HG03342 (cell line): Measurements from ENCODE around the gene NAP1L5.

Experiments
- ATAC-seq: cut with Tn5 transposase; IDR thresholded peaks from one replicate; pipeline ENCODE4 v1.9.1; 2021; ENCODE audit warnings: mild to moderate bottlenecking, moderate library complexity; ENCODE audit not compliant: unreplicated experiment

Gene NAP1L5

DNA sequence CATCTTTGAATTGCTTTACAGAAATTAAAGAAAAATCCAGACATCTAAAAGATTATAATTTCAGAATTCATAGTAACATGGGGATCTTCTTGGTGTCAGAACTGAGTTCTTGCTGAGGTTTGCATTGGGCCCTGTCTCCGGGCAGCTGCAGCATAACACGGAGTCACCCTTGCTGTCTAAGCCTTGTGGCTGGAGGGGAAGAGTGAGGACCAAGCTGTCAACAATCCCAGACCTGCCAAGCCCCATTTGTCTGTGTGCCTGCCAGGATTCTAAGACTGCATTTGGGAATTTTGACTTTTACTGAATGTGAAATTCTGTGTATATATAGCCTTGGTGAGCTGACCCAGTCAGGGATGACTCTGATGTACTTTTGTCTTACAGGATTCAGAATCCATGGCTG lies 25.2 kb upstream of the NAP1L5 start:
- no peak for ATAC-seq

DNA sequence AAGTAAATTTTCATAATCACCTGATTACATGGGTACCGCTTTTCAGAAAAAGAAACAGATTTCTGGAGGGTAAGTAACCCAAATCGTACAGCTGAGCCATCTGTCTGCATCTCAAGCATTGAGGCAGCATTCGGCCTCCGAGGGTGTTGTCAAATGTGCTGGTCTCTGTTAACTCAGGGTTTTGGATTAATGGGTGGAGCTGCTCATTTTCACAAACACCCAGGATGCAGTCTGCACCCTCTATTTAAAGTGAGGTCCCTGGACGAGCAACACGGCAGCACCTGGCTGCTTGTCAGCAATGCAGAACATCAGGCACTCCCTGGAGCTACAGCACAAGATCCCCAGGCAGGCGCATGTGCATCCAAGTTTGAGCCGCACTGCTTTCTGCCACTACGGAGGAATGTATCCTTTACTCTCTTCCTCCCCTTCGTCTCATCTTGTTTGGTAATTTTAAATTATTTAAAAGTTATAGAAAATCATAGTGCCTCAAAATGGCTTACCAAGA lies 24.7 kb upstream of the NAP1L5 start:
- no peak for ATAC-seq

DNA sequence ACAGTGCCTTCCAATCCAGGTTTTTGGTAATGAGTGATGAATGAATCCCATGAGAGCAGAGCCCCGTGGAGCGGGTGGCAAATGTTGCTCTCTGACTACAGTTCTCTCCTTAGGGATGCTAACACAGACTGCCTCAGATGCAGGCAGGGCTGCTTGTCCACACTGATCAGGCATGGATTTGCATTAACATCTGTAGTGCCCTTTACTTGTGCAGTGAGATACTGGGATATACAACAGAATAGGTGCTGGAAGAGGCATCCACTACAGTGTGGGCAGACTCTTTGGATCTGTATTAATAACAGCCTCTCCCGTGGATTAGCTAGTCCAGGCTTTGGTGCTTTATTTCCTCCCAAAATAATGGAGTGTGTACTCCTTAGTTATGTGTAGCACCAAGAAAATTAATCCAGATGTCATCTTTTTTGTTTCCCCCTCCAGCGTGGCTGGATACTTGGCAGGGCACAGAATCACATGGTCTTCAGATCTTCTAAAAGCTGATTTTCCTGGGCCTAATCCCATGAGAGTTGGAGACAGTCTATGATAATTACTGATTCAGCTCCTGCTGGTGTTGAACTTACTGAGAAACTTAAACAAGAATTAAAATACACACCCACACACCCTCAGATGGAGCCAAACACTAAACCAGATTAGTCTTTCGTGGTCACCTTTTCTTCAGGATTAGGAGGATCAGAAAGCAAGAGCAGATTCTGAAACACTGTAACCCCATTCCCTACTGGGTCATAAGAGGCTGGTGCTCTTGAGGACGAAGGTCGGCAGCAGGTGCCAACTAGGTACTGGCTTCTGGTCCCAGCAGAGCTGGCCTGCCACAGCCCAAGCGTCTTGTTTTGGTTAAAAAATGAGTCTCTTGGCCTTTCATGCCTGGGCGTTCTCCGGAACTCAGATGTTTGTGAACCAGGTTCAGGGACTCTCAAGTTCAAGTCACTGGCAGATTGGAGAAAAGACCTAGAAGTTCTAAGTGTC lies 23.1 kb upstream of the NAP1L5 start:
- no peak for ATAC-seq

DNA sequence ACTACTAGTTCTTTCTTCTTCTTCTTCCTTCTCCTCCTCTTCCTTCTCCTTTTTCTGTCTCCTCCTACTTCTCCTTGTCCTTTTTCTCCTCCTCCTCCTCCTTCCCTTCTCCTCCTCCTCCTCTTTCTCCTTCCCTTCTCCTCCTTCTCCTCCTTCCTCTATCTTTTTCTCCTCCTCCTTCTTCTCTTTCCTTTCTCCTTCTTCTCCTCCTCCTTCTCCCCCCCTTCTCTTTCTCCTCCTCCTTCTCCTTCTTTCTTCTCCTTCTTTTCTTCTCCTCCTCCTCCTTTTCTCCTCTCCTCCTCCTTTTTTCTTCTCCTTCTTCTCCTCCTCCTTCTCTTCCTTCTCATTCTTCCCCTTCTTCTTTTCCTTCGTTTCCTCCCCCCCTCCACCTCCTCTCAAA lies 21.8 kb upstream of the NAP1L5 start:
- no peak for ATAC-seq

DNA sequence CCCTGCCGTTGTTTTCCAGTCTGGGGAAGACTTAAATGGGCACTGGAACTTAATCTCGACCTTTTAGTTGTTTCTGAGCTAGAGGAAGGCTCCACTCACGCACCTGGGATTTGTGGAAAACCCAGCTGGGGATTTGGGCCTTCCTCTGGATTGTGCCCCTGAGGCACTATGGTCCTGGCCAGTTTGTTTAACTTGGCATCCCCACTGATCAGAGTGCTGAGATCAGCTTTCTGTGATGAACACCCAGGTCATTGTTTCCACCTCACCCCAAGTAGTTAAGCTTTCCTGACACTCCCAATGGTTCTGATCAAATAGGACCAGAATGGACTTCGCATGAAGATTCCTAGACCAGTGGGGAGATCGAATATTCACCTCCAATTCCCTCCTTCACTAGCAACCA lies 20.5 kb upstream of the NAP1L5 start:
- ATAC-seq = no peak

DNA sequence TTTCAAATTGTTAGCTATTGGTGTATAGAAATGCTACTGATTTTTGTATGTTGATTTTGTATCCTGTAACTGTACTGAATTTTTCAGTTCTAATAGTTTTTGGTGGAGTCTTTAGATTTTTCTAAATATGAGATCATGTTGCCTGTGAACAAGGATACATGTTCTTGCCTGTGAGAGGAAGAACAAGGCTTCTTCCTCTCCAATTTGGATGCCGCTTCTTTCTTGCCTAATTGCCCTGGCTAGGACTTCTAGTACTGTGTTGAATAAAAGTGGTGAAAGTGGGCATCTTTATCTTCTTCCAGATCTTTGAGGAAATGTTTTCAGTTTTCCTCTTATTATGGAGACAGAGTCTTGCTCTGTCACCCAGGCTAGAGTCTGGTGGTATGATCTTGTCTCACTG lies 16.2 kb upstream of the NAP1L5 start:
- no peak for ATAC-seq

DNA sequence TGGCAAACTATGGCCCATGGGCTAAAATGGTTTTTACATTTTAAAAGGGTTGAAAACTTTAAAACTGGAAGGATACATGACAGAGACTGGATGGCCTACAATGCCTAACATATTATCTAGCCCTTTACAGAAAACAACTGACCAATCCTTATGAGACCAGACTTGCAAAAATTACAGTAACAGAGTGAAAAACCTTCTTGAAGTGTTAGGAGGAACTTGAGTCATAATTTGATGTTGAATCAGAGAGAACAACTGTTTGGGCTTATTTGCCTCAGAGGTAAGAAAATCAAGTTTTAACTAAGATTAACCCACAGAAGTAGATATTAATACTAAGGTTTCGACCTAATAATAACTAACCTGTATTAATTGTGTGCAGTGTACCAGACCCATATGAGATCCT lies 12.4 kb upstream of the NAP1L5 start:
- ATAC-seq = no peak

DNA sequence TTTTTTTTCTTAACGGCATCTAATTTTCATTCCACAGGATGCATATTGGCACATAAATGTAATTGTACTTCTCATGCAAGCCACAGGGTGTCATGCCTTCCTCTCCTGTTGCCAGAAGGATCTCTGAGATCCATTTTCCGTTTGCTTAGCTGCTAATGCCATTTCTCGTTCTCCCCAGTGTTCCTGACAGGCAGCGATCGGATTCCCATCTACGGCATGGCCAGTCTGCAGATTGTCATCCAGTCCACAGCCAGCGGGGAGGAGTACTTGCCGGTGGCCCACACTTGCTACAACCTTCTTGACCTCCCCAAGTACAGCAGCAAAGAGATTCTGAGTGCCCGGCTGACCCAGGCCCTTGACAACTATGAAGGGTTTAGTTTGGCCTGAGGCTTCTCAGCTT lies 8.9 kb upstream of the NAP1L5 start:
- ATAC-seq = no peak

DNA sequence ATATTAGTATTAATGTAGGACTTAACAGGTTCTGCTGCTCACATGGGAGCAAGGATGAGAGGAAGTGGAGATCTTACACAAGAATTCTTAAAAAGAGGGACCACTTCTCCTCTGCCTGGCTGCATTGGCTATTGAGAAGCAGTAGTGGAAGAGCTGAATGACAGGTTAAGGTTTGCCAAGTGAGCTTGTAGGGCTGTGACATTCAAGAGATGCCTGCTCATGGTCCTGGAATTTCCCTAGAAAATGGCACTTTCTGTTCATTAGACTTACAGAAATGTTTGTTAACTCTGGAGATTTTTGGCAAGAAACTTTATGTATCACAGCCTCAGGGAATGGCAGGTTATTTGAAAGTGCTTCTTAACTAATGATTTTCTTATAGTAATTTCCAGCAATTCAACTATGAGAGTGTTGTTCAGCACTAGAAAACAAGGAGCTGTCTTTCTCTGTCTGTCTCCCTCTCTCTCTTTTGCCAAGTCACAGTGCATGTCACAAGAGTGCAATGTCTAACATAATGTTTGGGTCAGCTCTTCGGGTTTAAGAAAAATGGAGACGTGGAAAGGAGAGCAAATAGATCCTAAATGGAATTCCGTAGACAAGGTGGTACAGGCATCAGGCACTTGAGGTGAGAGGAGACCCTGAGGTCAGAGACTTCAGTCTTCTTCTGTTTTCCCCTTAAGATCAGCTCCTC lies 8.3 kb upstream of the NAP1L5 start:
- ATAC-seq = no peak

DNA sequence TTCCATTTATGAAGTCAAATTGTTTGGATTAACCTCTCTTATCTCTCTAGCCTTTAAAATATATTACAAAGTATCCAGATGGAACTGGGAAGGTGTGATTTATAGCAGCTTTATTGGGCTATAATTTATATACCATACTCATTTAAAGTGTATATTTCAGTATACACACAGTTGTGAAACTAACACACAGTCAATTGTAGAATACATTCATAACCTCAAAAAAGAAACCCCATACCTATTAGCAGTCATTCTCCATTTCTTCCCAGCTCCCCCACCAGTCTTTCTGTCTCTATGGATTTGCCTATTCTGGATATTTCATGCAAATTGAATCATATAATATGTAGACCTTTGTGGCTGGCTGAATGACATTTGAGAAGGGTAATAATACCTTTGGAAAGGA lies 7.6 kb upstream of the NAP1L5 start:
- no peak for ATAC-seq

DNA sequence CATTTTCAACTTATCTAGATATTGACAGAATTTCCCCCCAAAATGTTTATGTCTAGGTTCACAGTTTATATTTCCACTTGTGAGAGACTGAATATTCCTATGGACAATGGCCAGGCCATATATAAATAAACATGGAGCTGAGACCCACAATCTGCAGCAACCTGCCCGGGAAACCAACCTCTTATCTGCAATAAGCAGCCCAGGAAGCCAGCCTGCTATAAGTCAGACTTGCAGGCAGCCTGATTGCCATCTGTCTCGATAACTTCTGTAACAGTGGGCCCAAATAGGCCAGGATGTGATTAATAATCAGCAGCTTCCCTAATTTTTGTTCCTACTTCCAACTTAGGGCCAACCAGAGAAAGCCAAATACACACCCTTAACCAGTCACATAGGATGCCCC lies 5.2 kb upstream of the NAP1L5 start:
- no peak for ATAC-seq

DNA sequence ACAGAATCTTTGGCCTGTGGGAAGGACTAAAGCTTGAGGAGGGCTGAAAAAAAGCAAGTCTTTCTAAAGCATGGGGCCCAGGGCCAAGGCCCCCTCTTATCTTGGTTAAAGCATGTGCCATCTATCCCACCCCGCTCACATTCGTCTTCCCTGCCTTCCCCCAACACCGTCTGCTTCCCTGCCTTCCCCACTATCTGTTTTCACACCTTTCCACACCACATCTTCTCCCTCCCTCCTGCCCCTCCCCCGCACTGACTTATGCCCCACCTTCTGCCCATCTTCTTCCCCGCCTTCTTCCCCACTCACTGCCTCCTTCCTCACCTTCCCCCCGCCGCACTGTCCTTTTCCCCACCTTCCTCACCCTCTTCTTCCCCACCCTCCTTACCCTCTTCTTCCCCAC lies 890 bp upstream of the NAP1L5 start:
- no peak for ATAC-seq

DNA sequence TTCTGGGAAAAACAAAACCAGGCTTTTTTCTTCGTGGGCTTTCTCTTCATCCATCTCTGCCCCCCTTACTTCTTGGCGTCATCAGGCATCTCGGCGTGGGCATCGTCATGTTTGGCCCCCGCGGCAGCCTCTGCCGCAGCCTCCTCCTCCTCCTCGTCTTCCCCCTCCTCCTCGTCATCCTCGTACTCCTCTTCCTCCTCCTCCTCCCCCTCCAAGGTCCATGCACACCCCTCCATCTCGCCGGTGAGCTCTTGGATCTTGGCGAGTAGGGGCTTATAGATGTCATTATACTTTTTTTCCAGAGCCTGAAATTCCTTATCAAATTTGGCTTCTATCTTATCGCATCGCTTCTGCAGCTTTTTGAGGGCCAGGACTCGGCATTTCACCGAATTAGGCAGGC lies 488 bp downstream of the NAP1L5 start:
- ATAC-seq = no peak

DNA sequence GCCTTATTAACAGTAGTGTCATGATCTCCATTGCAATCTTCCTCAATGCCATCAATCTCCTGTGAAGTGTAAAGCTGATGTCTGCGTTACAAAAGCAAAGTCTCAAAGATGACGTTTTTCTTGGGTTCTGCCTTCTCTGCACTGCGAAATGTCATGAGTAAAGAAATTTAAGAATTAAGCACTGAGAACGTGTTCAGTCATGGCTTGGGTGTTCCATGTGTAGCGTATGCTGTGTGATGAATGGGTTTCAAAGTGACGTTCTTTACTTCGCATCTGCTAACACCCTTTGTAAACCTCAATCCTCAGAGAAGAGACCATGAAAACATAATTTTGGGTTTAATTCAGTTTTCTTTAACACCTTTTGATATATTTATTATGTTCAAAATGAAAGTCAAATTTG lies 999 bp downstream of the NAP1L5 start:
- no peak for ATAC-seq

DNA sequence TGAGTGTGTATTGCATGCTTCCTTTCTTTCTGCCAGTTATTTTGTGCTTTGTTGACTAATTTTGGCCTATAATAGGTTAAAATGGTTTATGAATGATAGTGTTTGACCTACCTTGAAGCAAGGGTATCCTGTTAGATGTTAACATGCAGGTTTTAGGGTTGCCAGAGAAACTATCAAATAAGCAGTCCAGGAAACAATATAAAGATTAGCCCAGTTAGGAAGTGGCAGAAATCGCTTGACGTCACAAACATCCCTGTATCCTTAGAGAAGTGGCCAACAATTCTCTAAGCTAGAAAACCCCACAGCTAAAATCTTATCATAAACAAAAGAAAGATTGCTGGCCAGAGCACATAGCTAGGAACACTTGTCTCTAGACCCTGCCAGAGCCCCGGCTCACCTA lies 3.8 kb downstream of the NAP1L5 start:
- ATAC-seq = no peak

DNA sequence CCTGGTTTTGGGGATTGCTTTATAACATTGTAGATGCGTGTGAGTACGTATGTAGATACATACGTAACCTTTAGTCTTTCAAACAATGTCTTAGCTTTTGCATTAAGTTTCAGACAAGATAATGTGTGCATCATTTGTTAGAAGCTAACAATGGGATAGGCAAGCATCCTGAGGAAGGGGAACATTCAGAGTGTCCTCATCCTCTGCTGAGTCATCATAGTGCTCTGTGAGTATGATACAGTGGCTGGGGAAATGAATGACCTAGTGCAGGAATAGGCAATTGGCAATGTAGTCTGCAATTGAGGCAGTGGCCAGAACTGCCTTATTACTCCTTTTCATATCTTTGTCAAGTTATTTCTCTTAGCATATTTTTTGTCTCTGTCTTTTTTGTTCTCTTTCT lies 7.3 kb downstream of the NAP1L5 start:
- no peak for ATAC-seq

DNA sequence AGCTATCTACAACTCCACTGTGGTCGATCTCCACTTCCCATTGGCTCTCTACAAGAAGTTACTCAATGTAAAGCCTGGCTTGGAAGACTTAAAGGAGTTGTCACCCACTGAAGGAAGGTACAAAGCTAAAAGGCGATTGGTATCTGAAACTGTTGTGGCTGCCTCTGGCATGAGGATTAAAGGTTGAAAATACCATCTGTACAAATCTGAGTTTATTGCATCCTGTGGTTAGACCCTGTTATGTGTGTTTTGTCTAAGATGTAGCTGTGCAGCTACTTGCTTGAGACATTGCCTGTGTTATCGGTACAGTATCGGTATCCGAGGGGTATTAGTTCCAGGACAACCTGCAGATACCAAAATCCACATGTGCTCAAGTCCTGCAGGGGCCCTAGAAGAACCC lies 16.4 kb downstream of the NAP1L5 start:
- ATAC-seq = no peak

DNA sequence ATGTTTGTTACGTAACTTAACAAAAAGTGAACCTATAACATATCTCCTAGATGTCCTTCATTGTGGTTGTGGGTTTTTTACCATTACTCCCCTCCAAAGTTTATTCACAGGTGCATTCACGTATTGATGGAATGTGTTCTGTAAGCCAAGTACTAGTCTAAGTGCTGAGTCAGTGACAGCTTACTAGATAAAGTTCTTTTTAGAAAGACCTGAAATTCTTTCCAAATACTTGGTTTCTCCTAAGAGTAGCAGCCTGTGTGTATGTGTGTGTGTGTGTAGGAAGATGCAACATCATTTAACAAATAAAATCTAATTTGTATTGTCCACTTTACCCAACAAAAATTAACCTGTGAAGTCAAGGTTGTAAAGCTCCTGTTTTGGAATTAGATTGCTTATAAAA lies 22.1 kb downstream of the NAP1L5 start:
- ATAC-seq = no peak

DNA sequence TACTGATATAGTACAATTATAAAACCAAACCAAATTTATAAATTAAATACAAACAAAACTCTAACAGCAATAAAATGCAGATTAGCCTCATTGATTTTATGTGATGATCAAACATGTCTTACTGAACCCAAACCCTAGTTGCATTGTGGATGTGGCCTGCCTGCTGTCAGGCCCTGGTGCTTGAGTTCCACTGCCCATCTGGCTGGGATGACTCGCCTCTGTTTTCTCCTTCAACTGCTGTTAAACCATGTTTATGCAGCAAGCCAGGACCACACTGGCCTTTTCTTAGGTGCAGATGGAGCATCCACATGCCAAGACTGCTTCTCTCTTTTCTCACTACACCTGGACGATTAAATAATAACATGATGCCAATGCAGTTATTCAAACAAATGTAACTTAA lies 22.6 kb downstream of the NAP1L5 start:
- ATAC-seq = no peak

DNA sequence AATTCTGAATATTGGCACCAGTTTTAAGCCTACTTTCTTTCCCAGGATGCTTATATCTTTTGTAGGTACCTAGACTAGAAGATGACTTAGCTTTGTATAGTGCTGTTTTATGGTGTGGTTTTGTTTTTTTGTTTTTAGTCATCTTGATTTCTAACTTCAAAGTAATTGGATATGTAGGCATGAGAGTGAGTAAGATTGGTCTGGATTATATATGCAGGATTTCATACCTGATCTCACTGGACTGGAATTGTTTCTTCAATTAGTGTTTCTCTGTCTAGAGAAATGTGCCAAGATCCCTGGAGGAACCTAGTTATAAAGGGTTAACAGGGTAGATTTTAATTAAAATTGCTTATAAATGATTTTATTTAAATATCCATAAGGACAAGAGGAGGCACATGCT lies 23.1 kb downstream of the NAP1L5 start:
- ATAC-seq = no peak

DNA sequence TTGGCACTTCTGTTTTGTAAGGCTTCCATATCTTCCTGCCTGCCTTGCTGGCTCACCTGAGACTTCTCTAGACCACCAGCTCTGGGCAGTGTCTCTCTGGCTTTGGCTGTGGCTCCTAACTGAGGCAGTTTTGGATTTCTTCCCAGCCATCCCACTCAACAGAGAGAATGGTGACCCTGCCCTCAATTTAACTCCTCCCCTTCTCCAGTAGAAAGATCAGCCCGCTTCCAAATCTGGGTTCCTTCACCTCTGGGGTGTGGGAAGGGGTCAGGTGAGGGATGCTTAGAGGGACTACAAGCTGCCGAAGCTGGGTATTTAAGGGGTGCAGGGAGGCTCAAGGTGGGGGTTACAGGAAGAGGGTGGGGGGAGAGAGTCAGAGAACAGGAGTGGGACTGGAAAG lies 23.7 kb downstream of the NAP1L5 start:
- ATAC-seq = no peak

DNA sequence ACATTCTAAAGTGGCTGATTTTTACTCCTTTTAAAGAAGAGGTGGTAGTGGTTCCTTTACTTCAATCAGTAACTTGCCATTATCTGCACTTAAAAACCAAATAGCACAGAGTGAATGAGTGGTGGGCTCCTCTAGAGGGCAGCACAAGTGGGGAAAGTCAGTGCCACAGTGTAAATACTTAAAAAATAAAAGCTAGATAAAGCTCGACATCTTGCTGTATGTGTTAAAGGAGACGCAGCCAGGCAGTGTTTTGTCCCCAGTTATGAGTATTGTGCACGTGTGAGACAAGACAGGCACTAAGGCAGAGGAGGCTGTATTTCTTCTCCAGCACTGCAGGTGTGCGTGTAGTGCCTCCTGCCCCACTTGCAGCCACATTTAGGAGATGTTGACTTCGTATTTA lies 24.6 kb downstream of the NAP1L5 start:
- ATAC-seq = peak; percentile 77
